AG09319 (cell line): Measurements from ENCODE around the gene NRIP1.

ENCODE experiments used
- DNase-seq: peaks from one replicate; pipeline ENCODE4 v3.0.0-alpha.2; 2010; ENCODE audit warnings: low read depth; ENCODE audit errors: extremely low read depth
- CTCF ChIP-seq: IDR thresholded peaks from 2 replicates; pipeline ENCODE4 v1.5.1; 2011; ENCODE audit warnings: low read depth, mild to moderate bottlenecking, inconsistent platforms, low read length, moderate library complexity

The NRIP1 gene

GRCh38 chr21:14959343-14959742 lies 105.5 kb downstream of the NRIP1 start:
- TF ChIP-seq CTCF, result no peak
- DNase-seq, result no peak

- no peak for TF ChIP-seq CTCF
- no peak for DNase-seq
These were observed 107.0 kb downstream of the NRIP1 start for GRCh38 chr21:14957836-14958235.

GRCh38 chr21:14956807-14957206 lies 108.0 kb downstream of the NRIP1 start:
- TF ChIP-seq CTCF, result no peak
- DNase-seq, result no peak

- TF ChIP-seq CTCF, result no peak
These were observed 108.8 kb downstream of the NRIP1 start for GRCh38 chr21:14955936-14956520.

GRCh38 chr21:14952916-14953315 lies 111.9 kb downstream of the NRIP1 start:
- DNase-seq, result no peak
- no peak for TF ChIP-seq CTCF

More at GRCh38 chr21:14955936-14956520, 108.8 kb downstream of the NRIP1 start:
- DNase-seq, result no peak

GRCh38 chr21:14949603-14950002 lies 115.2 kb downstream of the NRIP1 start:
- no peak for DNase-seq
- no peak for TF ChIP-seq CTCF

- no peak for TF ChIP-seq CTCF
- DNase-seq, result no peak
These were observed 117.1 kb downstream of the NRIP1 start for GRCh38 chr21:14947613-14948160.
